DLD1 (cell line): ENCODE results near the gene ENO2.

Source experiments
- in situ Hi-C: cut with HindIII; loops from 2 replicates; pipeline ENCODE4 v1.10.0; 2017; ENCODE audit warnings: low sequenced_read_pairs

ENO2 gene

GRCh38 chr12:6946920-6947374 lies 32.6 kb downstream of the ENO2 start:
- in situ Hi-C loops: no loop called here

GRCh38 chr12:6947615-6948014 lies 33.2 kb downstream of the ENO2 start:
- in situ Hi-C loops: no loop called here

- in situ Hi-C loops: no loop called here
These were observed 34.7 kb downstream of the ENO2 start for GRCh38 chr12:6948873-6949594.

GRCh38 chr12:6950401-6950801 lies 36.0 kb downstream of the ENO2 start:
- in situ Hi-C loops: no loop called here

- in situ Hi-C loops: no loop called here
These were observed 36.6 kb downstream of the ENO2 start, which contains the start of gene PTPN6 for GRCh38 chr12:6950811-6951540. TSS of gene PTPN6 (plus strand) at chr12:6951356. CDS start at chr12:6951513, 157 bp downstream.

- in situ Hi-C loops: no loop called here
These were observed 37.3 kb downstream of the ENO2 start for GRCh38 chr12:6951551-6952120.

GRCh38 chr12:6952121-6952862 lies 37.9 kb downstream of the ENO2 start:
- in situ Hi-C loops: no loop called here

- in situ Hi-C loops: no loop called here
These were observed 38.6 kb downstream of the ENO2 start for GRCh38 chr12:6952863-6953441.

GRCh38 chr12:6953442-6954315 lies 39.3 kb downstream of the ENO2 start:
- in situ Hi-C loops: no loop called here

GRCh38 chr12:6954316-6955107 lies 40.1 kb downstream of the ENO2 start:
- in situ Hi-C loops: no loop called here

GRCh38 chr12:6955108-6956020 lies 41.0 kb downstream of the ENO2 start:
- in situ Hi-C loops: no loop called here

- in situ Hi-C loops: no loop called here
These were observed 41.8 kb downstream of the ENO2 start for GRCh38 chr12:6956021-6956727.

GRCh38 chr12:6957151-6957701 lies 42.8 kb downstream of the ENO2 start:
- in situ Hi-C loops: no loop called here

- in situ Hi-C loops: no loop called here
These were observed 43.6 kb downstream of the ENO2 start for GRCh38 chr12:6957741-6958608.

GRCh38 chr12:6958609-6959057 lies 44.3 kb downstream of the ENO2 start:
- in situ Hi-C loops: no loop called here
